HL-60/S4 (cell line): ENCODE data around the gene VSTM5.
"Not testable (repeated sequence)": the region's sequence is repeated elsewhere in the genome, so short reads cannot be mapped to it uniquely, and the experiment has no call there.

ENCODE experiments used
- in situ Hi-C: fragments of 300-500 bp; cut with MboI; formaldehyde crosslinking; loops from 2 replicates; pipeline ENCODE4 v1.14.3; 2022; ENCODE audit warnings: low sequenced_read_pairs

Gene VSTM5

GRCh38 chr11:93801366-93801765 lies 49.1 kb downstream of the VSTM5 start:
- in situ Hi-C loops: no loop called here

- in situ Hi-C loops: no loop called here
Observed at GRCh38 chr11:93796441-93797231, 53.8 kb downstream of the VSTM5 start.

GRCh38 chr11:93791493-93791892 lies 58.9 kb downstream of the VSTM5 start:
- in situ Hi-C loops: no loop called here

GRCh38 chr11:93784935-93785360 lies 65.5 kb downstream of the VSTM5 start:
- in situ Hi-C loops: no loop called here

- in situ Hi-C loops: no loop called here
Observed at GRCh38 chr11:93784145-93784934, 66.1 kb downstream of the VSTM5 start, which contains the start of gene MED17. Gene MED17 (plus strand): TSS chr11:93784282. CDS start chr11:93784514, 232 bp downstream.

- in situ Hi-C loops: no loop called here
Observed at GRCh38 chr11:93783765-93784144, 66.7 kb downstream of the VSTM5 start.

GRCh38 chr11:93783362-93783761 lies 67.1 kb downstream of the VSTM5 start:
- in situ Hi-C loops: no loop called here

GRCh38 chr11:93775289-93775688 lies 75.1 kb downstream of the VSTM5 start:
- in situ Hi-C loops: no loop called here

- in situ Hi-C loops: not testable (repeated sequence)
Observed at GRCh38 chr11:93774560-93774959, 75.9 kb downstream of the VSTM5 start.

- in situ Hi-C loops: no loop called here
Observed at GRCh38 chr11:93773601-93774200, 76.7 kb downstream of the VSTM5 start.

- in situ Hi-C loops: no loop called here
Observed at GRCh38 chr11:93773045-93773477, 77.4 kb downstream of the VSTM5 start.

- in situ Hi-C loops: no loop called here
Observed at GRCh38 chr11:93772123-93772522, 78.3 kb downstream of the VSTM5 start.

- in situ Hi-C loops: no loop called here
Observed at GRCh38 chr11:93770160-93770559, 80.3 kb downstream of the VSTM5 start.
